HepG2 (cell line): ENCODE measurements around the gene CSTPP1. TPM values are rescaled to one million over a fixed set of nuclear protein-coding genes. Genes with fewer than 3 reads are reported as not detected.

Source experiments
- BORCS8-MEF2B ChIP-seq: sonication (generic); formaldehyde crosslinking; IDR thresholded peaks from 2 replicates; pipeline ENCODE4 v1.8.0; 2022; ENCODE audit warnings: mild to moderate bottlenecking, missing genetic modification reagents
- DPF2 ChIP-seq: sonication (generic); formaldehyde crosslinking; IDR thresholded peaks from 2 replicates; pipeline ENCODE4 v1.4.0; 2020; ENCODE audit warnings: mild to moderate bottlenecking, low read depth, missing genetic modification reagents, borderline replicate concordance
- FOXO1 ChIP-seq: sonication (generic); formaldehyde crosslinking; IDR thresholded peaks from 2 replicates; pipeline ENCODE4 v1.4.0; 2020; ENCODE audit warnings: missing genetic modification reagents
- GTF2F1 ChIP-seq: fragments of 150-350 bp; IDR thresholded peaks from 2 replicates; pipeline ENCODE4 v1.6.1; 2014; ENCODE audit warnings: low read length
- HHEX ChIP-seq: IDR thresholded peaks from 2 replicates; pipeline ENCODE4 v1.6.1; 2016; ENCODE audit warnings: control low read depth
- JARID2 ChIP-seq: sonication (generic); formaldehyde crosslinking; IDR thresholded peaks from 2 replicates; pipeline ENCODE4 v1.8.1; 2023; ENCODE audit warnings: missing genetic modification reagents, inconsistent platforms; ENCODE audit not compliant: insufficient replicate concordance
- MTERF4 ChIP-seq: sonication (generic); formaldehyde crosslinking; IDR thresholded peaks from 2 replicates; pipeline ENCODE4 v1.8.0; 2023; ENCODE audit warnings: mild to moderate bottlenecking, missing genetic modification reagents
- MZF1 ChIP-seq: sonication (generic); formaldehyde crosslinking; IDR thresholded peaks from 2 replicates; pipeline ENCODE4 v1.8.1; 2023; ENCODE audit warnings: mild to moderate bottlenecking, missing genetic modification reagents, borderline replicate concordance
- PHB2 ChIP-seq: fragments of 450-650 bp; IDR thresholded peaks from 2 replicates; pipeline ENCODE4 v1.6.1; 2018; ENCODE audit not compliant: partially characterized antibody
- POLR2AphosphoS2 ChIP-seq: IDR thresholded peaks from 2 replicates; pipeline ENCODE4 v1.6.1; 2011; ENCODE audit warnings: low read depth, low read length, improper control_type of control experiment
- RXRA ChIP-seq: sonication (generic); formaldehyde crosslinking; IDR thresholded peaks from 2 replicates; pipeline ENCODE4 v1.5.1; 2020; ENCODE audit warnings: missing genetic modification reagents
- ZFAT ChIP-seq: sonication (generic); formaldehyde crosslinking; conservative IDR thresholded peaks from 2 replicates; pipeline ENCODE4 v1.8.1; 2023; ENCODE audit warnings: missing genetic modification reagents, inconsistent platforms
- ZFP36L1 ChIP-seq: sonication (generic); formaldehyde crosslinking; IDR thresholded peaks from 2 replicates; pipeline ENCODE4 v1.8.0; 2022; ENCODE audit warnings: mild to moderate bottlenecking, missing genetic modification reagents, moderate library complexity
- ZMYM4 ChIP-seq: sonication (generic); formaldehyde crosslinking; IDR thresholded peaks from 2 replicates; pipeline ENCODE4 v1.8.1; 2023; ENCODE audit warnings: mild to moderate bottlenecking, missing genetic modification reagents
- ZNF251 ChIP-seq: sonication (generic); formaldehyde crosslinking; IDR thresholded peaks from 2 replicates; pipeline ENCODE4 v1.9.0; 2021; ENCODE audit warnings: mild to moderate bottlenecking, missing genetic modification reagents
- ZNF274 ChIP-seq: sonication (generic); formaldehyde crosslinking; IDR thresholded peaks from 2 replicates; pipeline ENCODE4 v1.5.1; 2020; ENCODE audit warnings: mild to moderate bottlenecking, missing genetic modification reagents
- ZNF557 ChIP-seq: sonication (generic); formaldehyde crosslinking; IDR thresholded peaks from 2 replicates; pipeline ENCODE4 v1.4.0; 2020; ENCODE audit warnings: missing genetic modification reagents
- ZSCAN12 ChIP-seq: sonication (generic); formaldehyde crosslinking; IDR thresholded peaks from 2 replicates; pipeline ENCODE4 v1.9.0; 2021; ENCODE audit warnings: mild to moderate bottlenecking, missing genetic modification reagents
- polyA plus RNA-seq, 8 experiments: library from polyadenylated mRNA; depleted of rRNA in 3 of 8; stranded (reverse) in 7 of 8; unstranded in 1 of 8; fragments of >200 nt; fragmentation: Illumina TruSeq in 4 of 8; extraction: Trizol in 4 of 8; gene quantifications; 2 replicates each; pipeline versions ENCODE4 v1.2.1 to v1.2.3, GENCODE V29; 2011 to 2016; ENCODE audit warnings: low read depth in 4 of 8, missing spikeins in 1 of 8, mixed read lengths in 1 of 8; ENCODE audit not compliant: insufficient read depth in 1 of 8
- total RNA-seq, 5 experiments: library from RNA; depleted of rRNA; stranded (reverse); fragments of >200 nt; fragmentation: Illumina TruSeq; extraction: Trizol; gene quantifications; 2 replicates each; pipeline ENCODE4 v1.2.3, GENCODE V29; 2016; ENCODE audit warnings: low read depth in 1 of 5
- TF ChIP-seq, protein P1 (sequence below): IDR thresholded peaks from 2 replicates; pipeline ENCODE4 v1.6.1; 2016
- TF ChIP-seq, protein P2 (sequence below): sonication (generic); formaldehyde crosslinking; IDR thresholded peaks from 2 replicates; pipeline ENCODE4 v1.8.1; 2023; ENCODE audit warnings: missing genetic modification reagents, inconsistent platforms, borderline replicate concordance
- TF ChIP-seq, protein P3 (sequence below): sonication (generic); formaldehyde crosslinking; IDR thresholded peaks from 2 replicates; pipeline ENCODE4 v1.5.1; 2020; ENCODE audit warnings: missing genetic modification reagents, mild to moderate bottlenecking, borderline replicate concordance
- TF ChIP-seq, protein P4 (sequence below): sonication (generic); formaldehyde crosslinking; IDR thresholded peaks from 2 replicates; pipeline ENCODE4; 2020; ENCODE audit warnings: missing genetic modification reagents, mild to moderate bottlenecking, borderline replicate concordance

CSTPP1 gene
- total and polyA plus RNA-seq, 2 of the 13 experiments (the other 11 are each of a cell fraction or from before 2014, with no cell fraction given) = 12.3 to 14.6 TPM

- TF ChIP-seq, protein P1, sequence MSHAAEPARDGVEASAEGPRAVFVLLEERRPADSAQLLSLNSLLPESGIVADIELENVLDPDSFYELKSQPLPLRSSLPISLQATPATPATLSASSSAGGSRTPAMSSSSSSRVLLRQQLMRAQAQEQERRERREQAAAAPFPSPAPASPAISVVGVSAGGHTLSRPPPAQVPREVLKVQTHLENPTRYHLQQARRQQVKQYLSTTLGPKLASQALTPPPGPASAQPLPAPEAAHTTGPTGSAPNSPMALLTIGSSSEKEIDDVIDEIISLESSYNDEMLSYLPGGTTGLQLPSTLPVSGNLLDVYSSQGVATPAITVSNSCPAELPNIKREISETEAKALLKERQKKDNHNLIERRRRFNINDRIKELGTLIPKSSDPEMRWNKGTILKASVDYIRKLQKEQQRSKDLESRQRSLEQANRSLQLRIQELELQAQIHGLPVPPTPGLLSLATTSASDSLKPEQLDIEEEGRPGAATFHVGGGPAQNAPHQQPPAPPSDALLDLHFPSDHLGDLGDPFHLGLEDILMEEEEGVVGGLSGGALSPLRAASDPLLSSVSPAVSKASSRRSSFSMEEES = no peak
- no peak for TF ChIP-seq ZMYM4 (CRISPR knock-in tag)
- TF ChIP-seq MZF1 (CRISPR knock-in tag) = no peak
- TF ChIP-seq, protein P2, sequence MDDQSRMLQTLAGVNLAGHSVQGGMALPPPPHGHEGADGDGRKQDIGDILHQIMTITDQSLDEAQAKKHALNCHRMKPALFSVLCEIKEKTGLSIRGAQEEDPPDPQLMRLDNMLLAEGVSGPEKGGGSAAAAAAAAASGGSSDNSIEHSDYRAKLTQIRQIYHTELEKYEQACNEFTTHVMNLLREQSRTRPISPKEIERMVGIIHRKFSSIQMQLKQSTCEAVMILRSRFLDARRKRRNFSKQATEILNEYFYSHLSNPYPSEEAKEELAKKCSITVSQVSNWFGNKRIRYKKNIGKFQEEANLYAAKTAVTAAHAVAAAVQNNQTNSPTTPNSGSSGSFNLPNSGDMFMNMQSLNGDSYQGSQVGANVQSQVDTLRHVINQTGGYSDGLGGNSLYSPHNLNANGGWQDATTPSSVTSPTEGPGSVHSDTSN (CRISPR knock-in tag) = no peak
- no peak for TF ChIP-seq ZNF557 (CRISPR knock-in tag)
- no peak for TF ChIP-seq JARID2 (CRISPR knock-in tag)
- no peak for TF ChIP-seq FOXO1 (CRISPR knock-in tag)
- TF ChIP-seq GTF2F1 = no peak
- TF ChIP-seq, protein P3, sequence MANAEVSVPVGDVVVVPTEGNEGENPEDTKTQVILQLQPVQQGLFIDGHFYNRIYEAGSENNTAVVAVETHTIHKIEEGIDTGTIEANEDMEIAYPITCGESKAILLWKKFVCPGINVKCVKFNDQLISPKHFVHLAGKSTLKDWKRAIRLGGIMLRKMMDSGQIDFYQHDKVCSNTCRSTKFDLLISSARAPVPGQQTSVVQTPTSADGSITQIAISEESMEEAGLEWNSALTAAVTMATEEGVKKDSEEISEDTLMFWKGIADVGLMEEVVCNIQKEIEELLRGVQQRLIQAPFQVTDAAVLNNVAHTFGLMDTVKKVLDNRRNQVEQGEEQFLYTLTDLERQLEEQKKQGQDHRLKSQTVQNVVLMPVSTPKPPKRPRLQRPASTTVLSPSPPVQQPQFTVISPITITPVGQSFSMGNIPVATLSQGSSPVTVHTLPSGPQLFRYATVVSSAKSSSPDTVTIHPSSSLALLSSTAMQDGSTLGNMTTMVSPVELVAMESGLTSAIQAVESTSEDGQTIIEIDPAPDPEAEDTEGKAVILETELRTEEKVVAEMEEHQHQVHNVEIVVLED (CRISPR knock-in tag) = 0 out of 2 replicates have a peak, but pooled peaks have one; percentile 18
- TF ChIP-seq ZNF251 (CRISPR knock-in tag) = no peak
- TF ChIP-seq ZNF274 = 0 out of 2 replicates have a peak, but pooled peaks have one; percentile 52
- TF ChIP-seq ZFP36L1 (CRISPR knock-in tag) = no peak
- no peak for TF ChIP-seq BORCS8-MEF2B (CRISPR knock-in tag)
- TF ChIP-seq MTERF4 (CRISPR knock-in tag) = no peak
- TF ChIP-seq PHB2 = no peak
- TF ChIP-seq HHEX (CRISPR knock-in tag) = no peak
- TF ChIP-seq ZFAT (CRISPR knock-in tag) = no peak
- no peak for TF ChIP-seq POLR2AphosphoS2
- no peak for TF ChIP-seq DPF2 (CRISPR knock-in tag)
- TF ChIP-seq, protein P4, sequence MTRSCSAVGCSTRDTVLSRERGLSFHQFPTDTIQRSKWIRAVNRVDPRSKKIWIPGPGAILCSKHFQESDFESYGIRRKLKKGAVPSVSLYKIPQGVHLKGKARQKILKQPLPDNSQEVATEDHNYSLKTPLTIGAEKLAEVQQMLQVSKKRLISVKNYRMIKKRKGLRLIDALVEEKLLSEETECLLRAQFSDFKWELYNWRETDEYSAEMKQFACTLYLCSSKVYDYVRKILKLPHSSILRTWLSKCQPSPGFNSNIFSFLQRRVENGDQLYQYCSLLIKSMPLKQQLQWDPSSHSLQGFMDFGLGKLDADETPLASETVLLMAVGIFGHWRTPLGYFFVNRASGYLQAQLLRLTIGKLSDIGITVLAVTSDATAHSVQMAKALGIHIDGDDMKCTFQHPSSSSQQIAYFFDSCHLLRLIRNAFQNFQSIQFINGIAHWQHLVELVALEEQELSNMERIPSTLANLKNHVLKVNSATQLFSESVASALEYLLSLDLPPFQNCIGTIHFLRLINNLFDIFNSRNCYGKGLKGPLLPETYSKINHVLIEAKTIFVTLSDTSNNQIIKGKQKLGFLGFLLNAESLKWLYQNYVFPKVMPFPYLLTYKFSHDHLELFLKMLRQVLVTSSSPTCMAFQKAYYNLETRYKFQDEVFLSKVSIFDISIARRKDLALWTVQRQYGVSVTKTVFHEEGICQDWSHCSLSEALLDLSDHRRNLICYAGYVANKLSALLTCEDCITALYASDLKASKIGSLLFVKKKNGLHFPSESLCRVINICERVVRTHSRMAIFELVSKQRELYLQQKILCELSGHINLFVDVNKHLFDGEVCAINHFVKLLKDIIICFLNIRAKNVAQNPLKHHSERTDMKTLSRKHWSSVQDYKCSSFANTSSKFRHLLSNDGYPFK (CRISPR knock-in tag) = no peak
- 0 out of 2 replicates have a peak, but pooled peaks have one; percentile 13 for TF ChIP-seq RXRA (CRISPR knock-in tag)
- TF ChIP-seq ZSCAN12 (CRISPR knock-in tag) = no peak
Measured at GRCh38 chr11:47178737-47179654, 242.4 kb downstream of the CSTPP1 start (continued).
